GM19035 (cell line): ENCODE data around the gene TPK1.
"Not testable (repeated sequence)": the region's sequence is repeated elsewhere in the genome, so short reads cannot be mapped to it uniquely, and the experiment has no call there.

Experiments
- ATAC-seq: cut with Tn5 transposase; IDR thresholded peaks from one replicate; pipeline ENCODE4 v1.9.1; 2021; ENCODE audit not compliant: unreplicated experiment

TPK1 gene

DNA sequence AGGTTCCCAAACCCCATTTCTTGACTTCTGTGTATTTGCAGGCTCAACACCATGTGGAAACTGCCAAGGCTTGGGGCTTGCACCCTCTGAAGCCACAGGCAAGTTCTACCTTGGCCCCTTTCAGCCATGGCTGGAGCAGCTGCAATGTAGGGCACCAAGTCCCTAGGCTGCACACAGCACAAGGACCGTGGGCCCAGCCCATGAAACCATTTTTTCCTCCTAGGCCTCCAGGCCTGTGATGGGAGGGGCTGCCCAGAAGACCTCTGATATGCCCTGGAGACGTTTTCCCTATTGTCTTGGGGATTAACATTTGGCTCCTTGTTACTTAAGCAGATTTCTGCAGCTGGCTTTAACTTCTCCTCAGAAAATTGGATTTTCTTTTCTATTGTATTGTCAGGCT, 408.3 kb downstream of the TPK1 start:
- ATAC-seq = not testable (repeated sequence)

DNA sequence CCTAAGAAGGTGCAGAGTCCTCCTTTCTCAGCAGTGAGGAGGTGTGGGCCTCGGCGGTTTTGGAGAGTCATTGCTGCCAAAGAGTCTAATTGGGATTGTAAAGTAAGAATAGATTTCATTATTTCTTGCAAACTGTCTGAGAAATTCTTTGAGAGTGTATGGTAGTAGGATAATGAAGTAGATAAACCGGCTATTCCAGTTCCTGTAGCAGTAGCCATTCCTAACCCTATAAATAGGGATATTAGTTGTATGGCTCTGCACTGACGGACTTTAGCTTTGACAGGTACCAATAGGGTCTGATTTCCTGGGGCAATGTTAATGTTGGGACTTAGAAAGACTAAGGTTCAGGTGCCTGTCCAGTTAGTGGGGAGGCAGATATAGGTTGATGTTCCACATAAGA, 416.9 kb downstream of the TPK1 start:
- ATAC-seq = not testable (repeated sequence)

GRCh38 chr7:144416341-144416740, 419.5 kb downstream of the TPK1 start:
- no peak for ATAC-seq

GRCh38 chr7:144415858-144416257, 420.0 kb downstream of the TPK1 start:
- ATAC-seq = no peak

- no peak for ATAC-seq
Observed at GRCh38 chr7:144414815-144415214, 421.0 kb downstream of the TPK1 start.

- no peak for ATAC-seq
Observed at GRCh38 chr7:144410441-144410840, 425.4 kb downstream of the TPK1 start.

GRCh38 chr7:144408121-144408520, 427.7 kb downstream of the TPK1 start:
- no peak for ATAC-seq

- ATAC-seq = no peak
Observed at GRCh38 chr7:144407266-144407931, 428.5 kb downstream of the TPK1 start.

GRCh38 chr7:144404946-144405345, 430.9 kb downstream of the TPK1 start:
- no peak for ATAC-seq

GRCh38 chr7:144403649-144404061, 432.2 kb downstream of the TPK1 start, which contains the start of gene NOBOX:
Gene NOBOX (minus strand): TSS chr7:144403693.
- ATAC-seq = no peak

DNA sequence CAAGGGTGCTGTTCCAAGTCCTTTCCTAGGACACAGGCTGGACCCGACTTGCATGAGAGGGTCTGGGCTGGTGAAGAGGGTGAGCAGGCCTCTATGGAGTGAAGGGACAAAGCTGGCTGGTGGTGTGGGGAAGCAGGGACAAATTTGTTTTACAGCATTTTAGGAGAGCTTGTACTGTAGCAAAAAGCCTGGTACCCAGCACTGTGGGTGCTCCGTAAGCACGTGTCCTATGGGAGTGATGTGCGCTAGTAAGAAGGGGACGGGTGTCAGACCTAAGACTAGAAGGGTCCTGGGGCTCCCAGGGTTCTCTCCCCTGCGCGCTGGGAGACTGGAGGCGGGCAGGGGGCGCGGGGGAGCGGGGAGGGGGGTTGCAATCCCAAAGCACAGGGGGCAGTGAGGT, 432.8 kb downstream of the TPK1 start:
- no peak for ATAC-seq
